Glomerular visceral epithelial cell (primary cell): ENCODE measurements around the gene CAMK2N1.
"Not testable (repeated sequence)": the region's sequence is repeated elsewhere in the genome, so short reads cannot be mapped to it uniquely, and the experiment has no call there.

ENCODE experiments used
- DNase-seq: peaks from one replicate; pipeline ENCODE4 v3.0.0-alpha.2; 2016; ENCODE audit errors: extremely low spot score

Gene CAMK2N1

GRCh38 chr1:20485527-20486456, at the start of gene CAMK2N1:
TSS of gene CAMK2N1 (minus strand) at chr1:20486210. CDS start at chr1:20485379, 831 bp downstream.
- peak; percentile 65 for DNase-seq

- DNase-seq = no peak
Measured at GRCh38 chr1:20534659-20535417, 48.8 kb upstream of the CAMK2N1 start.

DNA sequence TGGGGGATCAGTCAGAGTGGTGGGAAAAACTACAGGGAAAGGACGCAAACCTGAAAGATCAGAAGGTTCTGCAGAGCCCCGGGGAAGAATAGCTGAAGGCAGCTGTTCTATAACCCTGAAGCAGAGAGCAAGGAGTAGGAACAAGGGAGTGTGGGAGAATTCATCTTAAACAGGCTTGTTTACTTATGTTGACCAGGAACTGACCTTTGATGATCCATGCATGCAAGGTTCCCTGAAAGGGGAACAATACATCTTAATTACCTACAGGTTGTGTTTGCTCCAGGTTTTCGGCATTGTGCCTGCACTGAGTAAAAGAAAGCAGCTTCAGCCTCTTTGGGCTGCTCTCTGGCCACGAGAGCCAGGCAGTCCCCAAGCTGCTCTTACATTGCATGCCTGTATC, 47.6 kb upstream of the CAMK2N1 start:
- DNase-seq = no peak

GRCh38 chr1:20530901-20531300, 44.9 kb upstream of the CAMK2N1 start:
- DNase-seq = no peak

- no peak for DNase-seq
Measured at GRCh38 chr1:20530306-20530705, 44.3 kb upstream of the CAMK2N1 start.

GRCh38 chr1:20528221-20528620, 42.2 kb upstream of the CAMK2N1 start:
- no peak for DNase-seq

DNA sequence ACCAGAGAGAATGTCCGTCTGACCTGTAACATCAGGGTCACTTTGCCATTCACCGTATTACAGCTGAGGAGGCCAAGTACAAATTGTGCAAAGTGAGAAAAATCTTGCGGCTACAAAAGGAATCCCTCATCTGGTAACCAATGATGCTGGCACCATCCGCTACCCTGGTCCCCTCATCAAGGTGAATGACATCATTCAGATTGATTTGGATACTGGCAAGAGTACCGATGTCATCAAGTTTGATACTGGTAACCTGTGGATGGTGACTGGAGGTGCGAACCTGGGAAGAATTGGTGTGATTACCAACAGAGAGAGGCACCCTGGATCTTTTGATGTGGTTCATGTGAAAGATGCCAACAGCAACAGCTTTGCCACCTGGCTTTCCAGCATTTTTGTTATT, 40.3 kb upstream of the CAMK2N1 start:
- DNase-seq = no peak

DNA sequence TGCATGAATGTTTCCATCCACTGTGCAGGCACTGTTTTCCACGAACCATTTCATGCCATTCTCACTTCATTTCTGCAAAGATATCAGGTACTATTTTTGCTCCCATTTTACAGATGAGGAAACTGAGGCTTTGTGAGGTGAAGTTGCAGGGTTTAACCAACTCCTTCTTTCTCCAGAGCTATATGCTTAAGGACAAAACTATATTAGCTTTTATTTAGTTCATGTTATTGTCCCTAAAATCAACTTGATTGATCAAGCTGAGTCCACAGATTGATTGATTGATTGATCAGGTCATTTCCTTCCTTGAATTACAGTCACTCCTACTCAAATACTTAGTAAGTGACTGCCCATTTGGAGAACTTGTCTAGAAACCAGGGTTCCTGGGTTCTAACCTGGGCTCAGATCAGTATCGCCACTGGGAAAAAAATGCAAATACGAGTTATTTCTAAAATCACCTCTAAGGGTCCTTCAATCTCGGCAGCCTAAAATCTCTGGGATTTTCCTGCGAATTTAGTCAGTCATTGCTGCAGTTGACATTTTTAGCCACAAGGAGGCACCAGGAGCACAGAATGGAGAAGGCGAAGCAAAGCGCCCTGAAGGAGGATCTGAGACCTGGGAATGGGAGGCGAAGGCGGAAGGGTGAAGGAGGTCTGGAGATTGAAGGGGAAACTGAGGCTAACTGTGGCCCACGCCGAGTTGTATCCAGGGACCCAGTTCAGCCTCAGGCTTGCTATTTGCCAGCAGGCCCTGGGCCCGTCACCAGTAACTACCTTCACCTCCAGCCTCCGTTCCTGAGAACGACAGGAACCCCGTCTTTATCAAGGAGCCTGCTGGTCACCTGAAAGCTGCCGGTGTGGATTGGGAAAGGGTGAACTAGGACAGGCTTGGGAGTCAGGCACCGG, 36.2 kb upstream of the CAMK2N1 start:
- peak; percentile 79 for DNase-seq

GRCh38 chr1:20519609-20520262, 33.7 kb upstream of the CAMK2N1 start:
- DNase-seq = not testable (repeated sequence)

GRCh38 chr1:20511518-20512428, 25.8 kb upstream of the CAMK2N1 start:
- no peak for DNase-seq

DNA sequence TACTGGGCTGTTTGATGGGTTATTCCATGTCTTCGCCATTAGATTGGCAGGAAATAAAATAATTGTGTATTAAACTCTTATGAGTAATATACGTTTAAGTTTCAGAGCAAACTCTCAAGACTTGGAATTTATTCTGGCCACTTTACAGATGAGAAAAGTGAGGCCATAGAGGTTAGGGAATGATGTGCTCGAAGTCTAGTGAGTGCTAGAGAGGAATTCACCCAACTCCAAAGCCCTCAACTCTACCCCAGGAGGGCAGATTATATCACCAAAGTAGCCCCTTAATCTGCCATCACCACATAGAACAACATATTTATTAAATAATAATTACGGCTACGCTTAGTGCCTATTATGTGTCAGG, 22.4 kb upstream of the CAMK2N1 start:
- DNase-seq = no peak

- peak; percentile 88 for DNase-seq
Measured at GRCh38 chr1:20507564-20508410, 21.8 kb upstream of the CAMK2N1 start, which contains the start of gene MUL1. TSS of gene MUL1 (minus strand) at chr1:20508151. CDS start at chr1:20508024, 127 bp downstream.

- peak; percentile 9 for DNase-seq
Measured at GRCh38 chr1:20507248-20507563, 21.2 kb upstream of the CAMK2N1 start.

DNA sequence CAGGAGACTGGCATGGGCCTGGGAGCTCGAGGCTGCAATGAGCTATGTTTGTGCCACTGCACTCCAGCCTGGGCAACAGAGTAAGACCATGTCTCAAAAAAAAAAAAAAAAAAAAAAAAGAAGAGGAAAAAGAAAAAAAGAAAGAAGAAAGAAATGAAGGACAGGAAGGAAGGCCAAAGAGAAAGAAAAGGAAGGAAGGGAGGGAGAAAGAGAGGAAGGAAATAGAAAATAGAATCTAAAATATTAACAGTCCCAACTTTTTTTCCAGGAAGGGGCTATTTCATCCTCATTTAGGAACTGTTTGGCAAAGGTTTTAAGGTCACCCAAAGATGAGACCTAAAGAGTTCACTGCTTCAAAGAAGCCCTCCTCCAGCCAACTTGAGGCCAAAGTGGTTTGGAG, 19.5 kb upstream of the CAMK2N1 start:
- no peak for DNase-seq

DNA sequence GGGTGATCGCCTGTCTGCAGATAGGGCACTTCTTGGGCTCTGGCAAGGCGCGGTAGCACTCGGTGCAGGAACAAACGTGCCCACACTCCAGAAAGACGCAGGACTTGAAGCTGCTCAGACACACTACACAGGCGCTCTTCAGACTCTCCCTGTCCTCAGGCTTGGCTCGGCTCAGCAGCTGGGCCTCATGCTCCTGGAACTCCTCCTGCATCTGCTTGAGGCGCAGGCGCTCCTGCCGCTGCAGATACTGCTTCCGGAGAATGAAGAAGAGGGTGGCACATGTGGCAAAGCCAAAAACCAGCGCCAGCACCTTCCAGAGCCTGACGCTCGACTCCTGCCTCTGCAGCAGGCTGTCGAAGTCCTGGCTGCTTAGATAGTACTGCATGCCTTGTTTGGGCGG, 14.7 kb upstream of the CAMK2N1 start:
- no peak for DNase-seq

DNA sequence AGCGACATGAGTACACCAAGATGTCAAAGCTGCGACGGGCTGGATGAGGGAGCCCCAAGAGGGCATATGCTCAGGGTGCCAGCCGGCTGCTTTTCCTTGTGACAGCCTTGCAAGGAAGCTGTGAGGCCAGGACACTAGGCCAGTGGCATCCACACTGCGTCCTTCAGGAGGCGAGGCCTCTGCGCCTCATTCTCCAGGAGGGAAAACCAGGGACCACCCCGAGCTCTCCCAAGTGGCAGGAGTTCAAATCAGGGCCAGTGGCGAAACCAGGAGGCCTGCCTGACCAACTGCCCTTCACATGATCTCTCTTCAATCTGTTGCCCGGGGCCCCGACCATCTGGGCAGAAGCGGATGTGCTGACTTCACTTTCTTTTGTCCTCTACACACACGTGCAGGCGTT, 13.7 kb upstream of the CAMK2N1 start:
- no peak for DNase-seq

- DNase-seq = no peak
Measured at GRCh38 chr1:20499105-20499504, 13.1 kb upstream of the CAMK2N1 start.

DNA sequence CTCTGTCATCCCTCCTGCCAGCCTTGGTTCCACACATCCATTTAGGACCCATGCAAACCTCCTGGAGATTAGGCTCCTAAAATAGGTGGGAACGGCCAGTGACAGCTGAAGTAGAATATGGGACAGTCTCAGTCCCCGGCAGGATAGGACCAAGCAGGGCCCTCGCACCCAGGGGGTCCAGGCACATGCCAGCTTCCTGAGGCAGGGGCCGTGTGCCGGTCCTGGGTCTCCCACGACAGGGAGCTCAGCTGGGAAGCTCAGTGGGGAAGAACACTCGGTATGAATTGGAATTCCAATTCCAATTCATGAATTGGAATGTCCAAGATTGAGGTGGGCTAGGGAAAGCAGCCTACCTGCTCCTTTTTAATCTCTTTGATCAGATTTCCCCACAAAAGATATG, 12.1 kb upstream of the CAMK2N1 start:
- no peak for DNase-seq

DNA sequence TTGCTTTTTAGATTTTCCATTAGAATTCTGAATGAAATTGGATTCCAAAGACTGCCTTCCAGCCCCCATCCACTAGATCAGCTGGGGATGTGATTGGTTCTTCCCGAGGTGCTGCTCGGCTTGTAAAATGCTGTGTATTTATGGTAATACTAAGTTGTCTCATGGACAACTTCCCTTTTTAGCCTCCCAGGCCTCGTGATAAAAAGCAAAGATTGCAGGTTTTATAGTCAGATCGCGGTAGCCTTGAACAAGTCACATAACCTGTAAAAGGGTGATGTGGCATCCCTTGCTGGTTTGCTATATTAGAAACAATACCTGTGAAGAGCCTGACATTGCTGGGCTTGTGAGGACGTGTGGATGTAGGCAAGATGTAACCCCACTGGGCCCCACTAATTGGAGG, 11.5 kb upstream of the CAMK2N1 start:
- DNase-seq = no peak
